GM19372 (cell line): ENCODE data around the gene PRRT2.
A peak's percentile ranks its signal among the peaks of the same experiment; 100 is the strongest.

Experiments
- ATAC-seq: cut with Tn5 transposase; IDR thresholded peaks from one replicate; pipeline ENCODE4 v1.9.1; 2021; ENCODE audit warnings: mild to moderate bottlenecking, low read depth, moderate library complexity; ENCODE audit not compliant: unreplicated experiment

PRRT2 gene

GRCh38 chr16:29809850-29810698, 1.9 kb upstream of the PRRT2 start:
- ATAC-seq: no peak

- ATAC-seq: no peak
Measured at GRCh38 chr16:29810699-29811169, 1.3 kb upstream of the PRRT2 start.

- no peak for ATAC-seq
Measured at GRCh38 chr16:29811170-29811895, 660 bp upstream of the PRRT2 start.

- ATAC-seq: no peak
Measured at GRCh38 chr16:29812754-29813643, 1.0 kb downstream of the PRRT2 start.

GRCh38 chr16:29813644-29814562, 1.9 kb downstream of the PRRT2 start:
- no peak for ATAC-seq

- ATAC-seq: no peak
Measured at GRCh38 chr16:29814592-29814991, 2.6 kb downstream of the PRRT2 start.

GRCh38 chr16:29815032-29815721, 3.2 kb downstream of the PRRT2 start:
- ATAC-seq: no peak

GRCh38 chr16:29815793-29816693, 4.0 kb downstream of the PRRT2 start, which contains the start of gene PAGR1:
Gene PAGR1 (plus strand): TSS chr16:29816152. CDS start chr16:29816526, 374 bp downstream.
- peak; percentile 66 for ATAC-seq

GRCh38 chr16:29816694-29817441, 4.9 kb downstream of the PRRT2 start:
- peak; percentile 5 for ATAC-seq

GRCh38 chr16:29818082-29818481, 6.1 kb downstream of the PRRT2 start:
- no peak for ATAC-seq

GRCh38 chr16:29819506-29819905, 7.5 kb downstream of the PRRT2 start:
- ATAC-seq: no peak

GRCh38 chr16:29820271-29820701, 8.3 kb downstream of the PRRT2 start, which contains the start of gene MVP:
Gene MVP (plus strand): TSS chr16:29820462. CDS start chr16:29830550, 10,088 bp downstream.
- ATAC-seq: no peak

- ATAC-seq: no peak
Measured at GRCh38 chr16:29820730-29821642, 9.0 kb downstream of the PRRT2 start.

GRCh38 chr16:29821643-29822115, 9.7 kb downstream of the PRRT2 start:
- no peak for ATAC-seq

GRCh38 chr16:29824589-29825144, 12.7 kb downstream of the PRRT2 start:
- no peak for ATAC-seq
